Progenitor cell of endocrine pancreas (in vitro differentiated cells): ENCODE data around the gene PIK3R4. TPM values are rescaled to one million over a fixed set of nuclear protein-coding genes. Genes with fewer than 3 reads are reported as not detected.

Experiments
- DNase-seq: peaks from one replicate; pipeline ENCODE4 v3.0.0; 2021; ENCODE audit warnings: low spot score; ENCODE audit not compliant: unreplicated experiment
- H3K27ac Mint-ChIP-seq: 2 replicates; pipeline ENCODE4 v1.8.0; 2021; ENCODE audit warnings: mild to moderate bottlenecking, moderate library complexity, mixed read lengths
- H3K27me3 Mint-ChIP-seq: 2 replicates; pipeline ENCODE4 v1.8.0; 2021; ENCODE audit warnings: mixed read lengths
- H3K36me3 Mint-ChIP-seq: 2 replicates; pipeline ENCODE4 v1.8.0; 2022; ENCODE audit warnings: mixed read lengths; ENCODE audit not compliant: insufficient read depth
- H3K4me1 Mint-ChIP-seq: 2 replicates; pipeline ENCODE4 v1.8.0; 2021; ENCODE audit warnings: low read depth, mixed read lengths
- H3K4me3 Mint-ChIP-seq: 2 replicates; pipeline ENCODE4 v1.8.0; 2021; ENCODE audit warnings: low read depth, mild to moderate bottlenecking, moderate library complexity, mixed read lengths
- H3K9me3 Mint-ChIP-seq: 2 replicates; pipeline ENCODE4 v1.8.0; 2021; ENCODE audit warnings: low read depth, mixed read lengths
- CTCF ChIP-seq: fragments of 200-600 bp; sonication (generic); IDR thresholded peaks from one replicate; pipeline ENCODE4 v1.5.0; 2021; ENCODE audit warnings: antibody characterized with exemption, mild to moderate bottlenecking; ENCODE audit not compliant: unreplicated experiment
- total RNA-seq: library from RNA; stranded (reverse); gene quantifications from 2 replicates; pipeline ENCODE4 v1.2.1, GENCODE V29; 2021

Gene PIK3R4
- total RNA-seq, 1 donor from 2014 or later, result 32.2 TPM

- Mint-ChIP-seq H3K27ac (no peak overlapping the region), H3K27me3 (no peaks in the 10 kb centered on the region), H3K36me3 (no peaks in the 10 kb centered on the region), H3K9me3 (no peaks in the 10 kb centered on the region), H3K4me1 (no peaks in the 10 kb centered on the region), H3K4me3 (no peak overlapping the region)
- DNase-seq, result no peak
- TF ChIP-seq CTCF, result no peak
Measured at GRCh38 chr3:130648293-130648692, 98.3 kb downstream of the PIK3R4 start.

- DNase-seq, result no peak
- Mint-ChIP-seq H3K27me3 (no peaks in the 10 kb centered on the region), H3K36me3 (no peaks in the 10 kb centered on the region), H3K9me3 (no peaks in the 10 kb centered on the region), H3K4me1 (peaks cover 3% of the 10 kb centered on the region), H3K27ac (no peak overlapping the region), H3K4me3 (no peak overlapping the region)
- no peak for TF ChIP-seq CTCF
Measured at GRCh38 chr3:130645261-130645660, 101.4 kb downstream of the PIK3R4 start.

DNA sequence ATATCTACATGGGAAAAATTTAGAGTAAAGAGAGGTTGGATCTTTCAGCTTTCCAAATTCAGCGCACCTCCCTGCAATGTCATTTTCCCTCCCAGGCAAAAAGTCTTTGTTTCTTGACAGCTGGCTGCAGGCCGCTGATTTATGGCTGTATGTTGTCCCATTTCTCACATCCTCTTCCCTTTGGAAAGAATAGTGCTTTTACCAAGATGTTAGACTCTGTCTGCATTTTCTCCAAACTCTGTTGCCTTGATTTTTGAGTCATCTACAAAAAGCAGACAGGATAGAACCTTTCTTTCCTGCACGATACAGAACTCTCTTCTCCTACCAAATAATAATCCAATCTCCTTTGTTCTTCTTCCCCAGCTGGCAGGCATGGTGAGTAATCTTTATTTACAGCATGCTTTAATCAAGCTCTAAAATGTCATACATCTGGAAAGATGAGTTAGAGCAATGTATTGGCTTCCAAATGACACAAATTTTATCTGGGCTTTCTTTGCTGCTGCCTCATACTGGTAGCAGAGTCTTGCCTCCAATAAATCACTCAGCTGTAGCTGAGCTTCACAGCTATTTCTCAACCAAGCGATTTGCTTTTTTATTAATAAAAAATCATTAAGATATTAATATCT lies 101.9 kb downstream of the PIK3R4 start:
- Mint-ChIP-seq H3K36me3 (no peaks in the 10 kb centered on the region), H3K27me3 (no peaks in the 10 kb centered on the region), H3K4me3 (no peak overlapping the region), H3K9me3 (no peaks in the 10 kb centered on the region), H3K27ac (no peak overlapping the region), H3K4me1 (peaks cover 3% of the 10 kb centered on the region)
- no peak for TF ChIP-seq CTCF
- no peak for DNase-seq

GRCh38 chr3:130640027-130640426 lies 106.6 kb downstream of the PIK3R4 start:
- Mint-ChIP-seq H3K36me3 (no peaks in the 10 kb centered on the region), H3K4me1 (peaks cover 4% of the 10 kb centered on the region), H3K9me3 (no peaks in the 10 kb centered on the region), H3K27ac (no peak overlapping the region), H3K27me3 (no peaks in the 10 kb centered on the region), H3K4me3 (no peak overlapping the region)
- TF ChIP-seq CTCF, result no peak
- no peak for DNase-seq

DNA sequence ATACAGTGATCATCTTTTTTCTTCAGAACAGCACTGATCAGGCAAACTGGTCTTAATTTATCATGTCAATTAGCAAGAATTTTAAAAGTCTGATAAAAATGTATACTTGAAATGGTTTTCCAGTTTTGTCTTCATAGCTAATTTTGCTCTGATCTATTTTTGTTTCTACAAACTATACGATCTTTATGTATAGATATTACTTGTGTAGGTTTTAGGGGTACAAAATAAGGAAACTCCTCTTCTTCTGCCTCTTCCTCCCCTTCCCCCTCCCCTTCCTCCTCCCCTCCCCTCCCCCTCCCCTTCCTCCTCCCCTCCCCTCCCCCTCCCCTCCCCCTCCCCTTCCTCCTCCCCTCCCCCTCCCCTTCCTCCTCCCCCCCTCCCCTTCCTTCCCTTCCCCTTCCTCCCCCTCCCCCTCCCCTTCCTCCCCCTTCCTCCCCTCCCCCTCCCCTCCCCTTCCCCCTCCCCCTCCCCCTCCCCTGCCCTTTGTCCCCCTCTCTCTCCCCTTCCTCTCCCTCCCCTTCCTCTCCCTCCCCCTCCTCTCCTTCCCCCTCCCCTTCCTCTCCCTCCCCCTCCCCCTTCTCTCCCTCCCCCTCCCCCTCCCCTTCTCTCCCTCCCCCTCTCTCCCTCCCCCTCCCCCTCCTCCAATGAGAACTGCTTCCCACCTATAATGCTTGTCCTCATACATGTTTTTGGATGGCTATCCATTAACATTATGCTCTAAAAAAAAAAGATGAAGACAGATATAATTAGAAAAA lies 110.0 kb downstream of the PIK3R4 start:
- no peak overlapping the region for H3K4me3 Mint-ChIP-seq
- no peak for TF ChIP-seq CTCF

More for the DNA sequence above, 110.0 kb downstream of the PIK3R4 start:
- H3K4me1 Mint-ChIP-seq, result peaks cover 1% of the 10 kb centered on the region
- H3K36me3 Mint-ChIP-seq, result no peaks in the 10 kb centered on the region
- no peaks in the 10 kb centered on the region for H3K9me3 Mint-ChIP-seq
- no peaks in the 10 kb centered on the region for H3K27me3 Mint-ChIP-seq
- no peak for DNase-seq
- H3K27ac Mint-ChIP-seq, result no peak overlapping the region
